ENCODE data around the gene REEP3.

Gene REEP3

GRCh38 chr10:63665670-63666134, 144.5 kb downstream of the REEP3 start:
- no peak for DNase-seq (ENCODE audit: low spot score)

GRCh38 chr10:63666836-63667383, 145.7 kb downstream of the REEP3 start:
- no peak for DNase-seq (ENCODE audit: low spot score)

DNA sequence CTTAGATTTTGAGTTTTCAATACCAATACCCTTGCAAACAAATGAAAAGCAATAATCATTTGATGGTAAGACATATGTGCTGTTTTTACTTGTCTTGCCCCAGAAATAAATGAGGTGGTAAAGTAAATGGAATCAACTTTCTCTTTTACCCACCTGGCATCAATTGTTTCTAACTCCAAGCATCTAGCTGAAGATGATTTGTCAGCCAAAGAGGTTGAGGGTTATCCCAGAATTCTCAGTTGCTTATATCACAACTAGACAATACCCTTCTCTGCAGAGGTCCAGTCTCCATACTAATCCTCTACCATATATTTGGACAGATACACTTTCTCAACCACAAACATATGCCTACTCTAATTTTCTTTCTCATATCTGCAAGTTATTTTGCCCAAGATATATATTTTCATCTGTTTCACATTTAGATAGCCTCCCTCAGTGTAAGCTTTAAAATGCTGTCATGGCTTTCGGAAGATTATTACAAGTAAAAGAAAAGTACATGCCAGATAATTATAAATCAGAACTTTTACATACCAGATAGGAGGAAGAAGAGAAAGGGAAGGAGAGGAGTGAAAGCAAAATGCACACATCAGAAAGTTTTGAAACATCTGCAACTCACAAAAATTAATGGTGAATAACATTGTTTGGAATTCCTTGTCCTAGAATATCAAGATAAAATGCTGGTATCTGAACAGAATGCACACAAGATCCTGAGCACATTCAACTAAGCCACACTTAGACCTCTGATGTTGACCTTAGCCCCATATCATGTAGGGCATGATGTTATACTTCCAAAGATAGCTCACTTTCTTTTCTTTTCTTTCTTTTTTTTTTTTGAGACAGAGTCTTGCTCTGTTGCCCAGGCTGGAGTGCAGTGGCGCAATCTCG, 146.6 kb downstream of the REEP3 start:
- no peak for DNase-seq (ENCODE audit: low spot score)

DNA sequence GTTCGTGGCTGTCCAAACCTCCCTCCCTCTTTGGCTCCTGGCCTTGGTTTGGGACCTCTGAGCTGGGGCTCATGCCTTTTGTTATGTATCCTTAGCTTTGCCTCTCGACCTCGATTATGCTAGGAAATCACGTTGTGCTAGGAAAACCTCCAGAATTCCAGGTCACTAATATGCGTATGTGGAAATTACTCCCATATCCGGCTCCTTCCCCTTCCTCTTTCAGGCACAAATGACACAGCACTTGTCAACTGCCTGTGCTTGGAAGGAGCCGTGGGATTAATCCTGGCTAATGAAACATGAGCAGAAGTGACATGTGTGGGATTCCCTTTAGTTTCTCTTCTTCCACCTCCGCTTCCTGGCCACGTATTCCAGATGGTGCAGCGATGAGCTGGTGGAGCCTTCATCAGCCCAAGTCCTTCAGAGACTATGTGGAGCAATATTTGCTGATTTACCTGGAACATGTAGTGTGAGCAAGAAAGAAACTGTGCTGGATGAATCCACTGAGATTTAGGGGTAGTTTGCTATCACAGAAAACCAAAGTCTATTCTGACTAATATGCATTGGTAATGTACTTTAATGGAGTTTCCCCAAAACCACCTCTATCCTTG, 149.2 kb downstream of the REEP3 start:
- DNase-seq (ENCODE audit: low spot score) = no peak

DNA sequence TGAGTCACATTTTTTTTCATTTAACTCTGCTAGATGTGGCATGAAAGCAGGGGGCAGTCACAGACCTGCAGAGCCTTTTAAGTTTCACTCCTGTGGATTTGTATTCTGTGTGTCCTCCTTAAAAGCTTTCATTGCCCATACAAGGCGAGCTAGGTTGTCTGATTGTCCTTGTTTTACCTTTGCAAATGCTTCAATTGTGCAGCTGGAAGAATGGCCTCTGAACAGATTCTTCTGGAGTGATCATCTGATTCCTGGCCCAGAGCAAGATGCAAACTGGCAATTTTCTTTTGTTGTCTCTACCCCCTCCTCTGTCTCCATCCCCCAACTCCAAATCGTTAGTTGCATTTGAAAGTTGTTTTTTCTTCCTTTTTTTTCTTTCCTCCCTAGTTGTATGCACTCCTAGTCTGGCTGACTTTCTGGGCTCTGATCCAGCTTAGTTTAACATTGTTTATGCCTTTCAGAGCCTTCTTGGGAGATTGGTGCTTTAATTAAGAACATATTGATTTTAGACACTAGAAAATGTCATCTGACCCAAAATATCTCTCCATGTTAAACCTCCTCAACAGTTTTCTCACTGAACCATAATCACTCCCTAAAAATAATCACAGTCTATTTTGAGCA, 150.2 kb downstream of the REEP3 start:
- DNase-seq (ENCODE audit: low spot score) = no peak

DNA sequence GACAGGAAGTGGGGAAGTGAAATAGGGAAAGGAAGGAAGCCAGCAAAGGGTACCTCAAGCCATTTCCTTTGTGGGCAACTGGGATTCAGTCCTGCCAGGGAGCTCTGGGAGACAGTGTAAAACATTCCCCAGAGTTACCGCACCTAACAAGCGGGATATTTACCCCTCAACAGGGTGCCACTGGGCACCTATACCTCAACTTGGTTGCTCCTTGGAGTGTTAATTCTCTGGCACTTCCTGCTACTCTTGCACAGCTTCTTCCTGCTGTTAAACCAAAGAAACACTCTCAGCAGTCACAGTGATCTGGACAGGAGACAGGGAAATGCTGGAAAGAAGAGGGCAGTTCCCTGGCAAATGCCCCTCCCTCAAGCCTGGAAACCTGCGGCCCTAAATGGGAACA, 151.3 kb downstream of the REEP3 start:
- no peak for DNase-seq (ENCODE audit: low spot score)

GRCh38 chr10:63673246-63673645, 152.0 kb downstream of the REEP3 start:
- DNase-seq (ENCODE audit: low spot score) = no peak

DNA sequence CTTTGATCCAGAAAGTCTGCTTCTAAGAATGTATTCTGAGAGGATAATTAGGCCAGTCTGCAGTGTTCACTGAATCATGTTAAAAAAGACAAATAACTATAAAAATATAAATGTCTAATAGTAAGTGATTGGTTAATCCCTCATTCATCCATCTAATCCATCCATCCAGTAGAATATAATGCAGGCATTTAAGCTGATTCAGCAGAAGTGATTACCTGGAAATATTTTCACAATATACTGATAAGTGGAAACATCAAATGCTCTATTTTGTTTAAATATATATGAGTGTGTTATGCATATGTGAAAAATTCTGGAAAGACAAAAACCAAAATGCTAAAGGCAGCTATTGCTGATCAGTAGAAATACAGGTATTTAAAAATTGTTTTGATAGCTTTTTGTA, 152.6 kb downstream of the REEP3 start:
- no peak for DNase-seq (ENCODE audit: low spot score)
